ENCODE data around the gene FRAS1.

GRCh38 chr4:78557841-78558240 is 500.7 kb downstream of the FRAS1 start:
- TF ChIP-seq, protein P1, sequence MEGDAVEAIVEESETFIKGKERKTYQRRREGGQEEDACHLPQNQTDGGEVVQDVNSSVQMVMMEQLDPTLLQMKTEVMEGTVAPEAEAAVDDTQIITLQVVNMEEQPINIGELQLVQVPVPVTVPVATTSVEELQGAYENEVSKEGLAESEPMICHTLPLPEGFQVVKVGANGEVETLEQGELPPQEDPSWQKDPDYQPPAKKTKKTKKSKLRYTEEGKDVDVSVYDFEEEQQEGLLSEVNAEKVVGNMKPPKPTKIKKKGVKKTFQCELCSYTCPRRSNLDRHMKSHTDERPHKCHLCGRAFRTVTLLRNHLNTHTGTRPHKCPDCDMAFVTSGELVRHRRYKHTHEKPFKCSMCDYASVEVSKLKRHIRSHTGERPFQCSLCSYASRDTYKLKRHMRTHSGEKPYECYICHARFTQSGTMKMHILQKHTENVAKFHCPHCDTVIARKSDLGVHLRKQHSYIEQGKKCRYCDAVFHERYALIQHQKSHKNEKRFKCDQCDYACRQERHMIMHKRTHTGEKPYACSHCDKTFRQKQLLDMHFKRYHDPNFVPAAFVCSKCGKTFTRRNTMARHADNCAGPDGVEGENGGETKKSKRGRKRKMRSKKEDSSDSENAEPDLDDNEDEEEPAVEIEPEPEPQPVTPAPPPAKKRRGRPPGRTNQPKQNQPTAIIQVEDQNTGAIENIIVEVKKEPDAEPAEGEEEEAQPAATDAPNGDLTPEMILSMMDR (IDR thresholded peaks at IDR 0.05) = no peak
- no peak for TF ChIP-seq POLR2A (IDR thresholded peaks at IDR 0.05)

Measured in vagina (tissue), 2 donors.